ENCODE results near the gene RIMBP2. TPM values are rescaled to one million over a fixed set of nuclear protein-coding genes. Genes with fewer than 3 reads are reported as not detected.

Gene RIMBP2
- total RNA-seq, 2 experiments from 2014 or later, result not detected

DNA sequence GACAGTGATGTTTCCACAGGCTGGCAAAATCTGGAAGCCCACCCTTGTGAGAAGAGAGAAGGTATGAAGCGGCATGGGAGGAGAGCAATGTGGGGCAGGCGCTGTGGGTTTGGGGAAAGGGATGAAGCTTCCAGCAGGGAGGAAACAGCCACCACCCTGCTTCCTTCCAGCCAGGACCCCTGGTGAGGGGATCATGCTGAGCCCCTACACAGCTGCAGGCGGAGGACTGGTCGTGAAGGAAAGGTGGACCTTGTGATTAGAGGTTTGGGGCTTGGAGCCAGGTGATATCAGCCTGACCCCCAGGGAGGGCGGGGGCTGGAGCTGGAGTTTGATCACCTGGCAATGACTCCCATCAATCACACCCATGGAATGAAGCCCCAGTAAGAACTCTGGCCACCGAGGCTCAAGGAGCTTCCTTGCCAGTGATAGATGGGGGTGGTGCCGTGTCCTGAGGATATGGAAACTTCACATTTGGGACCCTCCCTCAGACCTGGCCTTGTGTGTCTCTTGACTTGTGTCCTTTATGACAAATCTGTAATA, 48.6 kb downstream of the RIMBP2 start:
- ATAC-seq (ENCODE audit: poor library complexity) (no peak), DNase-seq (no peak)
- no peaks in the 10 kb centered on the region for H3K27me3 ChIP-seq (ENCODE audit: control insufficient read depth in 1 of 2, insufficient read depth in 2 of 2, low read length in 2 of 2)
- Mint-ChIP-seq H3K9me3 (peaks cover 5% of the 10 kb centered on the region), H3K4me1 (ENCODE audit: low read depth) (no peaks in the 10 kb centered on the region), H3K4me3 (no peak overlapping the region), H3K27ac (no peak overlapping the region), H3K27me3 (peaks cover 4% of the 10 kb centered on the region), H3K36me3 (ENCODE audit: low read depth) (no peaks in the 10 kb centered on the region)
- H3K4me1 ChIP-seq (ENCODE audit: insufficient read depth, low read length), result no peaks in the 10 kb centered on the region
- H3K4me3 ChIP-seq (ENCODE audit: low read length), result no peak overlapping the region
- ChIA-PET POLR2A (no interaction called here), CTCF (no interaction called here)
- TF ChIP-seq, protein P1, sequence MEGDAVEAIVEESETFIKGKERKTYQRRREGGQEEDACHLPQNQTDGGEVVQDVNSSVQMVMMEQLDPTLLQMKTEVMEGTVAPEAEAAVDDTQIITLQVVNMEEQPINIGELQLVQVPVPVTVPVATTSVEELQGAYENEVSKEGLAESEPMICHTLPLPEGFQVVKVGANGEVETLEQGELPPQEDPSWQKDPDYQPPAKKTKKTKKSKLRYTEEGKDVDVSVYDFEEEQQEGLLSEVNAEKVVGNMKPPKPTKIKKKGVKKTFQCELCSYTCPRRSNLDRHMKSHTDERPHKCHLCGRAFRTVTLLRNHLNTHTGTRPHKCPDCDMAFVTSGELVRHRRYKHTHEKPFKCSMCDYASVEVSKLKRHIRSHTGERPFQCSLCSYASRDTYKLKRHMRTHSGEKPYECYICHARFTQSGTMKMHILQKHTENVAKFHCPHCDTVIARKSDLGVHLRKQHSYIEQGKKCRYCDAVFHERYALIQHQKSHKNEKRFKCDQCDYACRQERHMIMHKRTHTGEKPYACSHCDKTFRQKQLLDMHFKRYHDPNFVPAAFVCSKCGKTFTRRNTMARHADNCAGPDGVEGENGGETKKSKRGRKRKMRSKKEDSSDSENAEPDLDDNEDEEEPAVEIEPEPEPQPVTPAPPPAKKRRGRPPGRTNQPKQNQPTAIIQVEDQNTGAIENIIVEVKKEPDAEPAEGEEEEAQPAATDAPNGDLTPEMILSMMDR (IDR thresholded peaks at IDR 0.05), result no peak
- peaks cover 0 to 30% of the 10 kb centered on the region in 2 experiments for H3K9me3 ChIP-seq (ENCODE audit: control insufficient read depth in 1 of 2, insufficient read depth in 1 of 2, low read length in 2 of 2)
- intact Hi-C loops (cut with DNase I, micrococcal nuclease), result no loop called here
- no peak overlapping the region for H3K27ac ChIP-seq (ENCODE audit: low read depth in 1 of 2, low read length in 2 of 2)
- H3K36me3 ChIP-seq (ENCODE audit: insufficient read depth, low read length), result no peaks in the 10 kb centered on the region

DNA sequence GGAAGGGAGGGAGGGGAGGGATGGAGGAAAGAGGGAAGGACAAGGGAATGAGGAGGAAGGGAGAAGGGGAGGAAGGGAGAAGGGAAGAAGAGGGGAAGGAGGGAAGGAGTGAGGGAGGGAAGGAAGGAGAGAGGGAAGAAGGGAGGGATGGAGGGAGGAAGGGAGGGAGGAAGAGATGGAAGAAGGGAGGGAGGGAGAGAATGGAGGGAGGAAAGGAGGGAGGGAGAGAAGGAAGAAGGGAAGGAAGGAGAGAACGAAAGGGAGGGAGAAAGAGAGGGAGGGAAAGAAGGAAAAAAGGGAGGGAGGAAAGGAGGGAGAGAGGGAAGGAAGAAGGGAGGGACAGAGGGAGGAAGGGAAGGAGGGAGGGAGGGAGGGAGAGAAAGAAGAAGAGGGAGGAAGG, 49.5 kb downstream of the RIMBP2 start:
- Mint-ChIP-seq H3K4me3 (no peak overlapping the region), H3K27me3 (peaks cover 4% of the 10 kb centered on the region), H3K4me1 (ENCODE audit: low read depth) (no peaks in the 10 kb centered on the region), H3K36me3 (ENCODE audit: low read depth) (no peaks in the 10 kb centered on the region), H3K9me3 (peaks cover 5% of the 10 kb centered on the region), H3K27ac (no peak overlapping the region)
- H3K9me3 ChIP-seq (ENCODE audit: control insufficient read depth in 1 of 2, insufficient read depth in 1 of 2, low read length in 2 of 2), result peaks cover 0 to 35% of the 10 kb centered on the region in 2 experiments
- H3K4me1 ChIP-seq (ENCODE audit: insufficient read depth, low read length), result no peaks in the 10 kb centered on the region
- TF ChIP-seq, protein P1 (IDR thresholded peaks at IDR 0.05), result no peak
- POLR2A ChIA-PET, result no interaction called here
- ATAC-seq (ENCODE audit: poor library complexity), result no peak
- no peaks in the 10 kb centered on the region for H3K27me3 ChIP-seq (ENCODE audit: control insufficient read depth in 1 of 2, insufficient read depth in 2 of 2, low read length in 2 of 2)
- intact Hi-C loops (cut with DNase I, micrococcal nuclease), result no loop called here
- DNase-seq, result no peak
- H3K36me3 ChIP-seq (ENCODE audit: insufficient read depth, low read length), result no peaks in the 10 kb centered on the region
- CTCF ChIA-PET, result no interaction called here
- no peak overlapping the region for H3K27ac ChIP-seq (ENCODE audit: low read depth in 1 of 2, low read length in 2 of 2)
- H3K4me3 ChIP-seq (ENCODE audit: low read length), result no peak overlapping the region

DNA sequence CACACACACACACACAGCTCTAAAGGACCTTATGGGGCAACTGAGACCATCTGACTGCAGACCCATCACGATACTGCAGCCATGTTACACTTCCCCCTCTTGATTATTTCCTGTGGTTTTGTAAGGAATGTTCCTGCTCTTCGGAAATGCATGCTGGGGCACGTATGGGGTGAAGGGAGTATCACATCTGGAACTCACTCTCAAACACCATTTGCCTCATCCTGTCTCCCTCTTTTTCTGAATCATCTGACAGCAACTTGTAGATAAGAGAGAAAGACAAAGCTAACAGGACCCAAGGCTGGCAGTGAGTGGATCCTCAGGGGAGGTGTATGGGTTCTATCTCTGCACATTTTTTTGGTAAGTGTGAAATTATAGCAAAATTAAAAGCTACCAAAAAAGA, 50.3 kb downstream of the RIMBP2 start:
- Mint-ChIP-seq H3K9me3 (peaks cover 5% of the 10 kb centered on the region), H3K27me3 (peaks cover 4% of the 10 kb centered on the region), H3K4me1 (ENCODE audit: low read depth) (no peaks in the 10 kb centered on the region)

More for the DNA sequence above, 50.3 kb downstream of the RIMBP2 start:
- DNase-seq (no peak), ATAC-seq (ENCODE audit: poor library complexity) (no peak)
- Mint-ChIP-seq H3K4me3 (no peak overlapping the region), H3K27ac (no peak overlapping the region), H3K36me3 (ENCODE audit: low read depth) (no peaks in the 10 kb centered on the region)
- ChIA-PET CTCF (no interaction called here), POLR2A (no interaction called here)
- no peak overlapping the region for H3K4me3 ChIP-seq (ENCODE audit: low read length)
- H3K27ac ChIP-seq (ENCODE audit: low read depth in 1 of 2, low read length in 2 of 2), result no peak overlapping the region
- no peaks in the 10 kb centered on the region for H3K27me3 ChIP-seq (ENCODE audit: control insufficient read depth in 1 of 2, insufficient read depth in 2 of 2, low read length in 2 of 2)
- intact Hi-C loops (cut with DNase I, micrococcal nuclease), result no loop called here
- H3K4me1 ChIP-seq (ENCODE audit: insufficient read depth, low read length), result no peaks in the 10 kb centered on the region
- H3K9me3 ChIP-seq (ENCODE audit: control insufficient read depth in 1 of 2, insufficient read depth in 1 of 2, low read length in 2 of 2), result peaks cover 0 to 35% of the 10 kb centered on the region in 2 experiments
- TF ChIP-seq, protein P1 (IDR thresholded peaks at IDR 0.05), result no peak
- H3K36me3 ChIP-seq (ENCODE audit: insufficient read depth, low read length), result no peaks in the 10 kb centered on the region
